HEK293 (cell line): Measurements from ENCODE around the gene LSM11.

Source experiments
- CTCF ChIP-seq: fragments of 450-650 bp; formaldehyde crosslinking; IDR thresholded peaks from 2 replicates; pipeline ENCODE4 v1.5.1; 2016; ENCODE audit warnings: missing biosample characterization, missing genetic modification characterization
- OSR2 ChIP-seq: fragments of 450-650 bp; formaldehyde crosslinking; IDR thresholded peaks from 2 replicates; pipeline ENCODE4 v1.5.1; 2016; ENCODE audit warnings: missing biosample characterization, missing genetic modification characterization
- YY1 ChIP-seq: fragments of 450-650 bp; formaldehyde crosslinking; IDR thresholded peaks from 2 replicates; pipeline ENCODE4 v1.5.1; 2018; ENCODE audit warnings: missing biosample characterization, missing genetic modification characterization
- ZBTB20 ChIP-seq: fragments of 450-650 bp; formaldehyde crosslinking; IDR thresholded peaks from 2 replicates; pipeline ENCODE4 v1.5.1; 2016; ENCODE audit warnings: missing biosample characterization, missing genetic modification characterization
- ZBTB8A ChIP-seq: fragments of 450-650 bp; formaldehyde crosslinking; IDR thresholded peaks from 2 replicates; pipeline ENCODE4 v1.5.1; 2016; ENCODE audit warnings: missing biosample characterization, missing genetic modification characterization
- ZEB2 ChIP-seq: fragments of 450-650 bp; formaldehyde crosslinking; IDR thresholded peaks from 2 replicates; pipeline ENCODE4 v1.5.1; 2016; ENCODE audit warnings: missing biosample characterization, missing genetic modification characterization
- ZNF132 ChIP-seq: fragments of 450-650 bp; formaldehyde crosslinking; IDR thresholded peaks from 2 replicates; pipeline ENCODE4 v1.5.1; 2017; ENCODE audit warnings: missing biosample characterization, missing genetic modification characterization, borderline replicate concordance
- ZNF23 ChIP-seq: fragments of 450-650 bp; formaldehyde crosslinking; IDR thresholded peaks from 2 replicates; pipeline ENCODE4 v1.5.1; 2016; ENCODE audit warnings: missing biosample characterization, missing genetic modification characterization, borderline replicate concordance
- ZNF501 ChIP-seq: fragments of 450-650 bp; formaldehyde crosslinking; IDR thresholded peaks from 2 replicates; pipeline ENCODE4 v1.5.1; 2016; ENCODE audit warnings: missing biosample characterization, missing genetic modification characterization
- ZNF544 ChIP-seq: fragments of 450-650 bp; formaldehyde crosslinking; IDR thresholded peaks from 2 replicates; pipeline ENCODE4 v1.5.0; 2017; ENCODE audit warnings: missing biosample characterization, missing genetic modification characterization
- ZNF704 ChIP-seq: fragments of 450-650 bp; formaldehyde crosslinking; IDR thresholded peaks from 2 replicates; pipeline ENCODE4 v1.5.1; 2016; ENCODE audit warnings: missing biosample characterization, missing genetic modification characterization
- ZNF785 ChIP-seq: fragments of 450-650 bp; formaldehyde crosslinking; IDR thresholded peaks from 2 replicates; pipeline ENCODE4 v1.5.1; 2016; ENCODE audit warnings: missing biosample characterization, missing genetic modification characterization

- TF ChIP-seq ZBTB8A (tag by site-specific recombination) (no peak), ZNF544 (no peak), ZNF132 (tag by site-specific recombination) (no peak), CTCF (tag by site-specific recombination) (no peak), OSR2 (tag by site-specific recombination) (no peak), ZNF501 (tag by site-specific recombination) (no peak), ZEB2 (tag by site-specific recombination) (no peak), ZBTB20 (tag by site-specific recombination) (no peak), YY1 (tag by site-specific recombination) (no peak), ZNF704 (tag by site-specific recombination) (no peak), ZNF785 (tag by site-specific recombination) (no peak), ZNF23 (tag by site-specific recombination) (no peak)
Observed at GRCh38 chr5:157735991-157736390, 7.5 kb upstream of the LSM11 start.
